Activated CD8-positive, alpha-beta memory T cell treated with anti-CD3 and anti-CD28 coated beads, Interleukin-2, amount 50 U/mL, for 4 hours (primary cell): Measurements from ENCODE around the gene HDAC7.

Experiments
- DNase-seq: peaks from one replicate; pipeline ENCODE4 v3.0.0-alpha.2; 2020

Gene HDAC7

DNA sequence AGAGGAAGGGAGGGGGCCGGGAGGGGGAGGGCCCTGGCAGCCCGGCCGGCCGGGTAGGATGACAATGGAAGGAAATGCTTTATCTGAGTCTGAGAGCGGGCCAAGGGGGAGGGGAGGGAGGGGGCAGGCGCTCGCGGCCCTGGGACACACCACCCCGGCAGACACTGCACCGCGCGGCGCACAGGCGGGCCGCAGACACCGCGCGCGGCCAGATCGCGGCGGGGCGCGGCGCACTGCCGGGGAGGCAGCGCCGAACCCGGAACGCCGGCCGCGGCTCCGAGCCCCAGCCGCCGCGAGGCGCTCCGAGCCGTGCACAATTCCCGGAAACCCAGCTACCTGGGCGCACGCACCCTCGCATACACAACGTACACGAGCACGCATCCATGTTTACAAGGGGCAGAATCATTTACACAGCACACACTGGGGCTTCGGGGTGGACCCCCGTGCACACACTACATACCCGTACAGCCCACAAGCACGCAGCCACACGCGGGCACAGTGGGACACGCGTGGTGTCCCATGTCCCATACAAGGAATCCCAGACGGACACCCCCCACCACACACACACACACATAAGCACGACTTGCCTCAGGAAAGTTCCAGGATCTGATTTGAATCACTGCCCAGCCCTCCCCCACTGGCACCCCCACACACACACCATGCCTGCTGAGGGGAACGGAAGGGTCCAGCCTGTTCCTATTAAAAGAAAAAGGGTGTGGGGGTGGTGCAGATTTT is at the start of gene HDAC7:
Gene HDAC7, minus strand, starts transcription at position 8 of the 735 bp plus-strand sequence. CDS start 118 bp downstream, outside the sequence.
- peak; percentile 71 for DNase-seq

- no peak for DNase-seq
These were observed 48.9 kb upstream of the HDAC7 start for GRCh38 chr12:47868552-47869031.

GRCh38 chr12:47868041-47868440 is 48.3 kb upstream of the HDAC7 start:
- no peak for DNase-seq

DNA sequence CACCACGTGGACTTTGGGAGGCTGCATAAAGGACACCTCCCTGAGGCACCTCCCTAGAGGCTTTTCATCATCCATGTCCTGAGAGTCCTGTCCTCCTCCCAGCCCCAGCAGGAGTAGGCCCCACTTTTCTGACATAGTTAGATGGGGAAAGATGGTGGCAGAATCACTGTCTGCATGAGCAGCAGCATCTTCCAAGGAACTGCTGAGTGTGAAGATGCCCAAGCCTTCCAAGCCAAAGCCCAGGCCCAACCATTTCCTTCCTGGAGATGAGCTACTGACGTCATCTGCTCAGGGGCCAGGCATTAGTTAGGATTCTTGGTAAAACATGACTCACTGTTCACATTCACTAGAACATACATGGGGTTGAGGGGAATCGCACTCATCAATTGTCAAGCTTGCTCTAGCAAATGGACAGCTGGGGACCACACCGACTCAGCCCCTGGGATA is 47.8 kb upstream of the HDAC7 start:
- no peak for DNase-seq

- DNase-seq, result no peak
These were observed 45.0 kb upstream of the HDAC7 start for GRCh38 chr12:47864646-47865235.

GRCh38 chr12:47863985-47864384 is 44.3 kb upstream of the HDAC7 start:
- no peak for DNase-seq

DNA sequence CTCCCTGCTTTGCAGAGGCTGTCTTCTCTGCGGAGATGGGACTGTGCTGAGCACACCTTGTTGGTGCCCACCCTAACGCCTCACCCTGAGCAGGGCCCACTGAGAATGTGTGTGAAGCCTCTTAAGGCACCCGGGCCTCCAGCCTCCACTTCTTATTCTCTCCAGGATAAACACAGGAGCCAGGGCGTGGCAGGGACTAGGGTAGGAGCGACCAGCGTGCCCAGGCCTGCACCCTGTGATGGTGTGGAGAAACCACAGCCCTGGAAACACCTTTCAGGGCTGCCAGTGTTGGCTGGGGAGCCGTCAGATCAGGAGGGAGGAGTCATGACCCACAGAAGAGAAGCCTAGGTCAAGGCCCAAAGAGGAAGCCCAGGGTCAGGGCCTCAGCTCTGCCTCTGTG is 43.8 kb upstream of the HDAC7 start:
- DNase-seq, result no peak

DNA sequence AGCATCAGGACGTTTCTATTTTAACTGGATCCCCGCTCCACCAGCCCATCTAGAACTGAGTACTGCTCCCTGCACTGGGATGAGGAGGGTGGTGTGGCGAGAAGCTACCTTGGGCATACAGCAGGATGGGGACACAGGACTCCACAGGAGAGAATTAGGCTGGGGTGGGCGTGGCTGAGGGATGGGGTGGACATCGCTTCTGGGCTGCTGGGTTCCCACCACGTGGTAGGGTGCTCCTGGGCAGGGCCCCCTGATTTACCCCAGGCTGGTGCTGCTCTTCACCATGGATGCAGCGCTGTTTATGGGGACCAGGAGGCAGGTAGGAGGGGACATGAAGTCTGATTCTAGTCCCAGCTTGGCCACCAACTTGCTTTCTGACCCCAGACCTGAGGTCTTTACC is 43.2 kb upstream of the HDAC7 start:
- DNase-seq, result no peak

DNA sequence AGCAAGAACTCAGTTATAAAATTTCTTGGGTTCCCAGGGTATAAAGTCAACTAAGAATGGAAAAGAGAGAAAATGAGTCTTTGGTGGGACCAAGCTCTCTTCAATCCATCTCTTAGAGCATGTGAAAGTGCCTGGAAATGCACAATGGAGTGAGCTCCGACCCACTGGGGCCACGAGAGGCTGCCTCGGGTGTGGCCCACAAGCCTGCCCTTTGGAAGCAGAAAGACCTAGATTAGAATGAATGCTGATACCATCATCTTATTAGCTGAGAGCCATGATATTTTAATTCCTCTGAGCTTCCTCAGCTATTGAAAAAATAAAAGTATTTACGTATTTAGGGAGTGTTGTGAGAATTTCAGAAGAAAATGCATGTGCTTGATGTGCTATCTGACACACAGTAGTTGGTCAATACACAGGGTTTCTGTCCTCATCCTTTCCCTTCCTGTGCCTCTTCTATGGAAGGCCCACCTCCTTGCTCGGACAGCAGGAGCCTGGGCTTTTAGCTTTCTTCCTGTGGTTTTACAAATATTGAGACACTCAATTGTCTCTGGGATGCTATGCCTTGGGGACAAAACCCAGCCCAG is 42.6 kb upstream of the HDAC7 start:
- no peak for DNase-seq

DNA sequence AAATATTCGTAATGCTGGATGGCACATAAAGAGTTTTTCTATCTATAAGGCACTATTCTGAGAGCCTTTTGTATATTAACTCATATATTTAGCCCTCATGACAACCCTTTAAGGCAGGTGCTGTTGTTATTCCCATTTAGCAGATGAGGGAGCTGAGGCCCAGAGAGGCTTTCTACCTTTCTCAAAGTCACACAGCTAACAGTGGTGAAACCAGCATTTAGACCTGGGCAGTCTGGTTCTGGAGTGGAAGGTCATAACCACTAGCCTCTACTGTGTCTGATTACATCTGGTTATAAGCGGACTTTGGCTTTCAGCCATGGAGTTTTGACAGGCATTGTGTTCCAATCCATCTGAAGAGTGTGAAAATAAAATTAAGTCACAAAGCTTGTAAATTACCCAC is 41.2 kb upstream of the HDAC7 start:
- no peak for DNase-seq

DNA sequence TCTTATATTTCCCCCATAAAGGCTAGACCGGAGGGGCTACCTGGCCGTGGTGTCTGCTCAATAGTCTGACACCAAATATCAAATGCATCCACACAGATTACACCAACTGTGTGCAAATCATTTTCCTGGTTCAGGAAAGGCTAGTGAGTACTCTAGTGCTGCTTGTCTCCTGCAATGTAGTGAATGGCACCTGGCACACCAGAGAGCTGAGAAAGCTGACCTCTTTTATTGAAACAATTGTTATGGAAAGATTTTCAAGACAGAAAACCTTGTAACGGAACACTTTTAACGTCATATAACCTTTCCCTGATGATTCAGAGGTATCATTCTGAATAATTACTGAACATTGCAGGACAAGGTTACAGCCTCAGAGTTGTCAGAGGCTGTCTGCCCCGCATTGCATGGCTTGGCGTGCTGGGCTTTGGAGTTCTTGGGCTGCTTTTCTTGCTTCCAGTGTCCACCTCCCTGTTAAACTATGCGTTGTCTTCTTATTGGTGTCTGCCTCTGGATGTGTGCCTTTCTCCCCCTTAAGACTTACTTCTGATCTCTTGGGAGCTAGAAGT is 40.7 kb upstream of the HDAC7 start:
- DNase-seq, result no peak

DNA sequence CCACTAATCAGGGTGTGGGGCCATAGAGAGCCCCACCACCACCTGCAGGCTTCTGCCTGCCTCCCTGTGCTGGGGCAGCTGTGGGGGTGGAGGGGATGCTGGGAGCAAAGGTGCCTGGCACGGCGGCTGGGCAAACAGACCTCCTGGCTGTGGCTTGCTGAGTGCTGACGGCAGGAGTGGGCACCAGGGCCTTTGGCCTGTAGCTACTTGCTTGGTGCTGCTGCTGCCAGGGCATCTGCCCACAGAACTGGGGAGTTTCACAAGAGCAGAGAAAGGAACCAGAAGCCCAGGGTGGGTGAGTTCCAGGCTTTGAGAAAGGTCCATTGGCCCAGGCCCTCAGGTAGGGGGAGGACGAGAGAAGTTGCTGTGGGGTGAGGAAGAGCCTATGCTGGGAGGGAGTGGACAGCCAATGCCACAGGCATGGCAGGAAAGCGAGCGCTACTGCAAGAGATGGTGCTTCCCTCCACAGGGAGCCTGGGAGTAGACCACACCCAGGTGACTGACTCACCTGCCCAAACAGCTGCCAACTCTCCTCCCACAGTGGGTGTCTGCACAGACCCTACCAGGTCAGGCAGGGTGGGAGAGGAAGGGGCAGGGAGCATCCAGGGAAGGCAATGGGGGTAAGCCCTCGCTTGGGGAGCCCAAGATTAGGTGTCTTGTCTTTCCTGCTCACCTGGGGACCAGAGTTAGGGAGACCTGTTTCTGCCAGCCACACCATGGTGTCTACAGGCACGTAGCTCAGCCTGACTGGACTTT is 39.0 kb upstream of the HDAC7 start:
- DNase-seq, result no peak

DNA sequence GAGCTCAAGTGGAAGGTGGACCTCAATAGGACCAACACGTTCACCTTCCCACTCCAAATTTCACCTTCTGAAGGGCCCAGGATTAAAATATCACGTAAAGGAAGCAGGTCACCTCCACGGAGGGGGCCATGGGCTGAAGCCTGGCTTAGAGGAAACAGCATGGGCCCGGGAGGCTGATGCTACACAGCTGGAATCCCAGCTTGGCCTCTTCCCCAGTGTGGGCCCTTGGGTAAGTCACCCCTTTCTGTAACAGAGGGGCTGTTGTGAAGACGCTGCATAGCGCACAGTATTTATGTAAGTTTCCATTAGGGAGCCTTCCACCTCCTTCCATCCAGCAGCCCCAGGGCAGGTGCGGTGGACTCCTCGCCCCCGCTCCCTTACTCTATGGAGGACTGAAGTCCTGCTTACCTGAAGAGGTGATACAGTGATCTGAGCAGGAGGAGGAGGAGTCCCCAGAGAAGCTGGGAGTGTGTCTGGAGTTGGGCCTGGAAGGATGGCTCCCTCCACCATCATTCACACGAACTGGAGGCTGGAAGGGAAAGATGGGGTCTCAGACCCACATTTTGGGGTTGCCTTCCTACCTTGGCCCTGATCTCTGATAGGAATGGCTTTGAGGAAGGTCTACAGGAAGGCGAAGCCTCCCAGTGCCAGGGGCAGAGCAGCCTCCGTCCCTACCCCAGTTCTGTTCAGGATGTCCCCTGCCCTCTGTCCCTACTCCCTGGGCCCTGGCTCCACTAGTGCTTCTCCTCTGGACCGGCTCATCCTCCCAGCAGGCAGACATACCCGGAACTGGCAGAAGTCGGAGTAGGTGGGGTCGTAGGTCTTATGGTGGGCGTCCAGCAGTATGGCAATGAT is 37.2 kb upstream of the HDAC7 start:
- DNase-seq, result no peak

DNA sequence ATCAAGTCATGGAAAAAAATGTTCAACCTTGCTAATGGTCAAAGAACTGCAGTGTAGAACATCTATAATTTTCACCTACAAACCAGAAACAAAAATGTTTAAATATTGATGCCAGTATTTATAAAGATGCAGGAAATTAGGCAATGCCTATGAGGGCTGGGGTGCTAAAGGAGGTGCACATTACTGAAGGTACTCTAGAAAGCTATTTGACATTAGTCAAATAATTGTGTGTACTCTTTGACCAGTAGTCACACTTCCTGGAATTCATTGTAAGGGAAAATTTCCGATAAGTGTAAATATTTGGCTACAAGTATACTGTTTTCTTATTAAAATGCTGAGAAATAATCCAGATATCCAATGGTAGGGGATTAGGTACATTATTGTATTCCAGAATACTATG is 36.4 kb upstream of the HDAC7 start:
- no peak for DNase-seq

- no peak for DNase-seq
These were observed 35.8 kb upstream of the HDAC7 start for GRCh38 chr12:47855502-47855901.

DNA sequence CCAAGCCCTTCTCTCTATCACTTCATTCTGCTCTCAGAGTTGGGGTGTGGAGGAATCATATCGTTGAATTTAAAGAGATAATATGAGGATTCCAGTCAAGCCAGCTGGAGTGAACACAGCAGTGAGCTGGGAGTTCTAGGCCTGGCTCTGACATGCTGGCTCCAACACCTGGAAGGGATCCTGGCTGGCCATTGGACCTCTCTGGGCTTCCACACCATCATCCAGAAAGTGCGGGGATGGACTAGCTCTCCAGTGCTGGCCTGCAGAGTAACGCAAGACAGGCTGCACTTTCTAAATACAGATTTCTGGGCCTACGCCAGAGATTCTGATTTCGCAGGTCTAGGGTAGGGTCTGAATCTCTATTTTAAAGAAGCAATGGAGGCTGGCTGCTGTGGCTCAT is 34.8 kb upstream of the HDAC7 start:
- no peak for DNase-seq

GRCh38 chr12:47852096-47852571 is 32.4 kb upstream of the HDAC7 start:
- no peak for DNase-seq

DNA sequence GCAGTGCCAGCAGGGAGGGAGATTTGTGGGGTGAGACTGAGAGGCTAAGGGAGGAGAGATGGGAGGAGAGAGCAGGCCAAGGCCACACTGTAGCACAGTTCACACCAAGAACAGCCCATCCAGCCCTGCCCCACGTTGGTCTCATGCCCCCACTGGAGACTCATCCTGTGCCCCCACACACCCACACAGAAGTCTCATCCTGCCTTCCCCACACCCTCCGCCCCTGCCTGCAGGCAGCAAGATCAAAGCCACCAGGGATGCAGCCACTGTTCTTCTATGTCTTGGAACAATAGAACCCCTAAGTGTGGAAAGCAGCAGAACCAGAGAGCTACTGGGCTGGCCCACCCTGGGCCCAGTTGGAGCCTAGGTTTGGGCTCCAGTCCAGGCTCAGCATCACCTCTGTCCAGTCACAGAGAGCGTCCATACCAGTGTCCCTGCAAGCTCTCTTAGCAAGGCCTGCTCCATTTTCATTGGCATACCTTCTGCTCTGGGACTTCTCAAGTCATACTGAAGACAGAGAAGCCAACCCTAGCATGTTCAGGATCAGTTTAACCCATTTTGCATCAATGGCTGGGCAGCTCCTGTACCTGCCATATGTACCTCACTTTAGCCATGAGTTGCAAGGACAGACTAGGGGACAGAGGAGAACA is 31.7 kb upstream of the HDAC7 start:
- DNase-seq, result no peak

GRCh38 chr12:47850153-47851084 is 30.7 kb upstream of the HDAC7 start:
- DNase-seq, result no peak

DNA sequence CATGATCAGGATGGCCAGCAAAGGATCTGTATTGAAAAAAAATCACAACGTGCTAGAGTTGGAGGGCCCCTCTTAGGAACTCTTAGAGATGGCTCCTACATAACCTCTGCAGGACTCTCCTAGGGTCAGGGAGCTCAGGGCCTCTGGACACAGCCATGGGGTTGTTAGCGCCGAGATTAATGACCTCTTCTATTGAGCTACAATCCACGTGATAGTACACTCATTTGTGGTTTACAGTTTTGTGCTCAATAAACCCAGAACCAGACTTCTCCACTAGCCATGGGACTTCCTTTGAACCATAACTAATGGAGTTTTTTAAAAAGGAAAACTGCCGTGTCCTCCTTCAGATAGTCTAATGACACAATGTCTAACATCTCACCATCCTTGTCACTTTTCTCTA is 29.6 kb upstream of the HDAC7 start:
- DNase-seq, result no peak
